Activated naive CD4-positive, alpha-beta T cell treated with anti-CD3 and anti-CD28 coated beads, Interleukin-2, amount 50 U/mL, for 24 hours (primary cell): Measurements from ENCODE around the gene ZNF248.

ENCODE experiments used
- H3K27ac Mint-ChIP-seq: one replicate; pipeline ENCODE4 v1.8.0; 2021; ENCODE audit warnings: mild to moderate bottlenecking, mixed read lengths
- H3K27me3 Mint-ChIP-seq: one replicate; pipeline ENCODE4 v1.8.0; 2021; ENCODE audit warnings: mixed read lengths
- H3K36me3 Mint-ChIP-seq: one replicate; pipeline ENCODE4 v1.8.0; 2021; ENCODE audit warnings: mixed read lengths
- H3K4me1 Mint-ChIP-seq: one replicate; pipeline ENCODE4 v1.8.0; 2021; ENCODE audit warnings: mixed read lengths
- H3K4me3 Mint-ChIP-seq: one replicate; pipeline ENCODE4 v1.8.0; 2021; ENCODE audit warnings: mild to moderate bottlenecking, mixed read lengths
- H3K9me3 Mint-ChIP-seq: one replicate; pipeline ENCODE4 v1.8.0; 2021; ENCODE audit warnings: mixed read lengths

ZNF248 gene

GRCh38 chr10:37736120-37736519, 121.3 kb downstream of the ZNF248 start:
- Mint-ChIP-seq H3K4me3 (no peak overlapping the region), H3K36me3 (no peaks in the 10 kb centered on the region), H3K27me3 (peaks cover 3% of the 10 kb centered on the region), H3K9me3 (peaks cover 6% of the 10 kb centered on the region), H3K4me1 (no peaks in the 10 kb centered on the region), H3K27ac (no peak overlapping the region)

GRCh38 chr10:37734971-37735370, 122.4 kb downstream of the ZNF248 start:
- Mint-ChIP-seq H3K4me1 (no peaks in the 10 kb centered on the region), H3K9me3 (peaks cover 6% of the 10 kb centered on the region), H3K27me3 (peaks cover 3% of the 10 kb centered on the region), H3K4me3 (no peak overlapping the region), H3K36me3 (no peaks in the 10 kb centered on the region), H3K27ac (no peak overlapping the region)
